Immature natural killer cell (primary cell): Measurements from ENCODE around the gene PLCB4. TPM values are rescaled to one million over a fixed set of nuclear protein-coding genes. Genes with fewer than 3 reads are reported as not detected.

Source experiments
- DNase-seq, 3 donors: peaks; one replicate each; pipeline ENCODE4 v3.0.0; 2022; ENCODE audit warnings: mixed read lengths in 1 of 3
- H3K27ac Mint-ChIP-seq, 6 donors: one replicate each; pipeline ENCODE4 v1.8.0; 2020; ENCODE audit warnings: mixed read lengths in 6 of 6, mild to moderate bottlenecking in 5 of 6, inconsistent platforms in 4 of 6, moderate library complexity in 3 of 6
- H3K27me3 Mint-ChIP-seq, 3 donors: one replicate each; pipeline ENCODE4 v1.8.0; 2020 to 2021; ENCODE audit warnings: low read depth in 3 of 3, mild to moderate bottlenecking in 3 of 3, mixed read lengths in 3 of 3, moderate library complexity in 3 of 3, inconsistent platforms in 1 of 3
- H3K36me3 Mint-ChIP-seq, 3 donors: one replicate each; pipeline ENCODE4 v1.8.0; 2020; ENCODE audit warnings: mixed read lengths in 3 of 3, inconsistent platforms in 2 of 3, mild to moderate bottlenecking in 2 of 3
- H3K4me1 Mint-ChIP-seq, 2 donors: one replicate each; pipeline ENCODE4 v1.8.0; 2020; ENCODE audit warnings: inconsistent platforms in 2 of 2, mild to moderate bottlenecking in 2 of 2, mixed read lengths in 2 of 2, moderate library complexity in 1 of 2
- H3K4me3 Mint-ChIP-seq, 5 donors: one replicate each; pipeline ENCODE4 v1.8.0; 2020; ENCODE audit warnings: mild to moderate bottlenecking in 5 of 5, mixed read lengths in 5 of 5, inconsistent platforms in 3 of 5, moderate library complexity in 3 of 5
- H3K9me3 Mint-ChIP-seq, 6 donors: one replicate each; pipeline ENCODE4 v1.8.0; 2020; ENCODE audit warnings: mild to moderate bottlenecking in 6 of 6, mixed read lengths in 6 of 6, inconsistent platforms in 4 of 6, moderate library complexity in 3 of 6
- polyA plus RNA-seq, 3 donors: library from polyadenylated mRNA; unstranded; fragments of 300-500 nt; fragmentation: Illumina TruSeq; gene quantifications; one replicate each; pipeline ENCODE4 v1.2.3, GENCODE V29; 2021

The PLCB4 gene
- polyA plus RNA-seq, 3 donors from 2014 or later, result not detected

- H3K36me3 Mint-ChIP-seq, result peaks cover 0 to 4% (median 0%) of the 10 kb centered on the region in 3 donors
- H3K9me3 Mint-ChIP-seq, result peaks cover 0 to 6% (median 2%) of the 10 kb centered on the region in 6 donors
- no peak overlapping the region for H3K27ac Mint-ChIP-seq
- H3K4me3 Mint-ChIP-seq, result no peak overlapping the region
- no peak for DNase-seq
- H3K27me3 Mint-ChIP-seq, result peaks cover 2 to 3% (median 3%) of the 10 kb centered on the region in 3 donors
- peaks cover 2 to 9% of the 10 kb centered on the region in 2 donors for H3K4me1 Mint-ChIP-seq
Measured at GRCh38 chr20:9071976-9072726, 3.3 kb downstream of the PLCB4 start.

- Mint-ChIP-seq H3K36me3 (peaks cover 0 to 4% (median 0%) of the 10 kb centered on the region in 3 donors), H3K4me1 (peaks cover 2 to 9% of the 10 kb centered on the region in 2 donors), H3K9me3 (peaks cover 0 to 6% (median 2%) of the 10 kb centered on the region in 6 donors), H3K4me3 (no peak overlapping the region), H3K27ac (no peak overlapping the region), H3K27me3 (peaks cover 2 to 3% (median 3%) of the 10 kb centered on the region in 3 donors)
- no peak for DNase-seq
Measured at GRCh38 chr20:9072861-9073500, 4.1 kb downstream of the PLCB4 start.

- Mint-ChIP-seq H3K9me3 (peaks cover 0 to 2% (median 0%) of the 10 kb centered on the region in 6 donors), H3K4me3 (no peak overlapping the region), H3K36me3 (no peaks in the 10 kb centered on the region), H3K4me1 (no peaks in the 10 kb centered on the region), H3K27me3 (peaks cover 0 to 3% (median 2%) of the 10 kb centered on the region in 3 donors), H3K27ac (no peak overlapping the region)
- no peak for DNase-seq
Measured at GRCh38 chr20:9075264-9076095, 6.6 kb downstream of the PLCB4 start.

GRCh38 chr20:9076440-9076839 is 7.6 kb downstream of the PLCB4 start:
- Mint-ChIP-seq H3K4me3 (no peak overlapping the region), H3K9me3 (peaks cover 0 to 5% (median 0%) of the 10 kb centered on the region in 6 donors), H3K36me3 (no peaks in the 10 kb centered on the region), H3K27me3 (peaks cover 0 to 3% (median 2%) of the 10 kb centered on the region in 3 donors), H3K27ac (no peak overlapping the region), H3K4me1 (no peaks in the 10 kb centered on the region)
- no peak for DNase-seq

GRCh38 chr20:9078826-9079731 is 10.2 kb downstream of the PLCB4 start:
- Mint-ChIP-seq H3K4me3 (no peak overlapping the region), H3K27ac (no peak overlapping the region), H3K36me3 (no peaks in the 10 kb centered on the region), H3K4me1 (no peaks in the 10 kb centered on the region), H3K27me3 (peaks cover 0 to 2% (median 0%) of the 10 kb centered on the region in 3 donors), H3K9me3 (peaks cover 0 to 5% (median 0%) of the 10 kb centered on the region in 6 donors)
- DNase-seq, result no peak

- H3K27ac Mint-ChIP-seq, result no peak overlapping the region
- H3K4me1 Mint-ChIP-seq, result no peaks in the 10 kb centered on the region
- no peaks in the 10 kb centered on the region for H3K27me3 Mint-ChIP-seq
- no peak overlapping the region for H3K4me3 Mint-ChIP-seq
- peaks cover 0 to 9% (median under 1%) of the 10 kb centered on the region in 6 donors for H3K9me3 Mint-ChIP-seq
- DNase-seq, result no peak
- no peaks in the 10 kb centered on the region for H3K36me3 Mint-ChIP-seq
Measured at GRCh38 chr20:9081423-9081966, 12.6 kb downstream of the PLCB4 start.

- H3K27ac Mint-ChIP-seq, result no peak overlapping the region
- no peaks in the 10 kb centered on the region for H3K36me3 Mint-ChIP-seq
- no peak overlapping the region for H3K4me3 Mint-ChIP-seq
- no peaks in the 10 kb centered on the region for H3K27me3 Mint-ChIP-seq
- H3K9me3 Mint-ChIP-seq, result peaks cover 0 to 9% (median under 1%) of the 10 kb centered on the region in 6 donors
- no peaks in the 10 kb centered on the region for H3K4me1 Mint-ChIP-seq
- no peak for DNase-seq
Measured at GRCh38 chr20:9082741-9083140, 13.9 kb downstream of the PLCB4 start.

- Mint-ChIP-seq H3K9me3 (peaks cover 0 to 4% (median 0%) of the 10 kb centered on the region in 6 donors), H3K36me3 (no peaks in the 10 kb centered on the region), H3K4me3 (no peak overlapping the region), H3K27me3 (no peaks in the 10 kb centered on the region), H3K4me1 (no peaks in the 10 kb centered on the region), H3K27ac (no peak overlapping the region)
- no peak for DNase-seq
Measured at GRCh38 chr20:9087531-9088217, 18.8 kb downstream of the PLCB4 start.

- Mint-ChIP-seq H3K36me3 (no peaks in the 10 kb centered on the region), H3K9me3 (peaks cover 0 to 7% (median 0%) of the 10 kb centered on the region in 6 donors), H3K4me3 (no peak overlapping the region), H3K27ac (no peak overlapping the region), H3K27me3 (no peaks in the 10 kb centered on the region), H3K4me1 (no peaks in the 10 kb centered on the region)
- DNase-seq, result no peak
Measured at GRCh38 chr20:9088556-9088955, 19.7 kb downstream of the PLCB4 start.

GRCh38 chr20:9092113-9092512 is 23.2 kb downstream of the PLCB4 start:
- no peak for DNase-seq
- Mint-ChIP-seq H3K27me3 (no peaks in the 10 kb centered on the region), H3K27ac (no peak overlapping the region), H3K4me3 (no peak overlapping the region), H3K36me3 (no peaks in the 10 kb centered on the region), H3K4me1 (no peaks in the 10 kb centered on the region), H3K9me3 (peaks cover 0 to 7% (median 0%) of the 10 kb centered on the region in 6 donors)

- peaks cover 0 to 7% (median under 1%) of the 10 kb centered on the region in 6 donors for H3K9me3 Mint-ChIP-seq
- no peak for DNase-seq
- H3K4me3 Mint-ChIP-seq, result no peak overlapping the region
- no peak overlapping the region for H3K27ac Mint-ChIP-seq
- H3K27me3 Mint-ChIP-seq, result no peaks in the 10 kb centered on the region
- no peaks in the 10 kb centered on the region for H3K4me1 Mint-ChIP-seq
- no peaks in the 10 kb centered on the region for H3K36me3 Mint-ChIP-seq
Measured at GRCh38 chr20:9092655-9093054, 23.8 kb downstream of the PLCB4 start.

GRCh38 chr20:9093218-9093957 is 24.5 kb downstream of the PLCB4 start:
- Mint-ChIP-seq H3K9me3 (peaks cover 0 to 7% (median under 1%) of the 10 kb centered on the region in 6 donors), H3K36me3 (no peaks in the 10 kb centered on the region)

More at GRCh38 chr20:9093218-9093957, 24.5 kb downstream of the PLCB4 start:
- no peak overlapping the region for H3K4me3 Mint-ChIP-seq
- H3K4me1 Mint-ChIP-seq, result no peaks in the 10 kb centered on the region
- DNase-seq, result no peak
- H3K27me3 Mint-ChIP-seq, result peaks cover 0 to 1% (median 0%) of the 10 kb centered on the region in 3 donors
- H3K27ac Mint-ChIP-seq, result no peak overlapping the region
